ENCODE data around the gene PTPRZ1.

The PTPRZ1 gene

DNA sequence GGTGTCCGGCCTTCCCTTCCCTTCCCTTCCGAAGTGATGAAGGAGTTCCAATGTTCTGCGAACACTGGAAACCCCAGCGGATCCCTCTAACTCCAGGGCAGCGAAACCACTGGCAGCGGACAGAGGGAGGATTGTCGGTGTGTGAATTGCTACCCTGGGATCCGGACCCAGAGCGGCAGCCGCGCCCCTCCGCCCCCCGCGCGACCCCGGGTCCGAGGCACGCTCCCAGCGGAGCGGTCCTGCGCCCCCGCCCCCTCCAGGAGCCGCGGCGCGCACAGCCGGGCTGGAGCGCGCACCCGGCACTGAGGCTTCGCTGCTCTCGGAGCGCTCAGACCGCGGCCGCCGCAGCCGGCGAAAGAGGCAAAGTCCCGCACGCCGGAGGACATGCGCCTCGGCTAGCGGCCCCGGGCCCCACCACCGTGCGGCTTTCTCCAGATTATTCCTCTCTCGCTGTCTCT lies at the start of gene PTPRZ1:
Gene PTPRZ1, plus strand, starts transcription at position 331 of the 458 bp plus-strand sequence. CDS start 339 bp downstream, outside the sequence.
- no peak for DNase-seq (ENCODE audit: low read depth, low spot score)

DNA sequence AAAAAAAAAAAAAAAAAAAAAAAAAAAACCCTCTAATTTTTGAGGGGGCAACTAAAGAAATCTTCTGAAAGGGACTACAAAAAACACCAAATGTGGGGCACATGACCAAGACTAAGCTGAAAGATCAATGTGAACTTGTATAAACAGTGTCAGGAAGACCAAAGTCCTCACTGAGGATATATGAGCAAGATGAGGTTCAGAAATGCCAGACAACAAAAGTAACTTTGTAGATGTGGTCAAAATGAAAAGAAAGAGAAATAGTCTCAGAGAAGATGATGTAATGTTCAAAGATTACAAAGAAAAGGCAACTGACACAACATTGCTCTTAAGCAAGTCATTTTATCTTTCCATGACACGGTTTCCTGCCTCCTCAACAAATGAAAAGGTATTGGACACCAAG lies 48.7 kb upstream of the PTPRZ1 start:
- no peak for DNase-seq (ENCODE audit: low read depth, low spot score)

DNA sequence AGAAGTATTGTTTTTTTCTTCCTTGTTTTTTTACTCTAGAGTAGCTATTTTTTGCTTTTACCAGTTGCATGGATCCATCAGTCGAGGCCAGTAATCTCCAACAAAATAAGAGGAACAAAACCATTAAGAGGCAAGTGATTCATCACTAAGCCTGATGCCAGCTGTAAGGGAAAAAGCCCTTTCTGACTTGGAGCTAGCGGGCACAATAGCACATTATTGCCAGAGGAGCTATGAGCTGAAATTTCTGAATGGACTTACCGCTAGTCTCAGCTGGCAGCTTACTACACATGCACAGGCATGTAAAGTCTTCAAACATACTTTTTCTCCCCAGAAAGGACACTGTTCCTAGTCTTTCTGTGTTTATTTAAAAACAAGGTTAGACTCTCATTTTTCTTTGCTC lies 41.6 kb upstream of the PTPRZ1 start:
- DNase-seq (ENCODE audit: low read depth, low spot score) = no peak

DNA sequence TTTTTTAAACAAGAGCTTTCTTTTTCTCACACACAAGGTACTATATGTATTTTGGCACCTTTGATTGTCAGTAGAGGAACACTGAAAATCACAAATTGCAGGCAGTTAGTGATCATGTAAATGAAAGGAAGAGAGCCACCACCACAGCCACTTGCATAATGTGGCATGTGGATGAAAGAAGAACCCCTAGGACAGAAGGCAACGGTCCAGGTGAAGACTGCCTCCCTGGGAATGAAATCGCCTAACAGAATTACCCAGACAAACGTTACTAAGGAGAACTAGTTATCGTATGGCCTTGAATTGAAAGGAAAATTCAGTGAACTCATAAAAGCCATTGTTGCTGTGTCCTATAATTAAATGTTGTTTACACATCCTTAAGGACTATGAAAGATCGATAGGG lies 41.2 kb upstream of the PTPRZ1 start:
- DNase-seq (ENCODE audit: low read depth, low spot score) = no peak

DNA sequence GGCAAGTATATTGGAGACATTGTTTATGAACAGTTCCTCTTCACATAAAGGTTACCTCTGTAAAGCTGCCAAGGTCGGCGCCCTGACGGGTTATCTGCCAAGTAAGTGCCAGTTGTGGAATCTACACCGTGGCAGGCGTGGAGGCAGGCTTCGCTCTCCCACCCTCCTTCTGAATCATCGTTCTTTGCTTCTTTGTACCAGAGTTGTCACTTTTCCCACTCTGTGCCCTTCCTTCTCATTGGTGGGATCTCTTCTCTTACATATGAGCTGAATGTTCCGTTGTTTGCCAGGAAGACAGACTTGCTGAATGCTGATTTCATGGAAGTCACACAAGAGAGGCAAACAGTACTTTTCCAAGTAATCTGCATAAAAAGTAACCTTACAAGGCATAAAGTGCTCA lies 40.6 kb upstream of the PTPRZ1 start:
- DNase-seq (ENCODE audit: low read depth, low spot score) = no peak

DNA sequence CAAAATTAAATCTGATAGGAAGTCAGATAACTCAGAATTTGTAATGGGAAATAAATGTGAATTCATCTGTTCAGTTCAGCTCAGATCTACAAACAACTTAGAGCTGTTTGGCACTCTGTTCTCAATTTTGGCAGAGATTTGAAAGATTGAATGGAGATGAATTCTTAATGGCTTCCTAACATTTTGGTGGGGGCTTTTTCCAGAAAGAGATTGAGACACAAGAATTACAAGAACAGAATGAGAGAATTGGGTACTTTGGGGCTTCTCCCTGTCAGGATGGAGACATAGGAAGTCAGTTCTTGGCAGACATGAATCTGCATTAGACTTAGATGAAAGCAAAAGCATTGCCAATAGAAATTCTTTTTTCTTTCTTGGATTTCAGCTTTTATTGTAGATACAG lies 39.0 kb upstream of the PTPRZ1 start:
- DNase-seq (ENCODE audit: low read depth, low spot score) = no peak

DNA sequence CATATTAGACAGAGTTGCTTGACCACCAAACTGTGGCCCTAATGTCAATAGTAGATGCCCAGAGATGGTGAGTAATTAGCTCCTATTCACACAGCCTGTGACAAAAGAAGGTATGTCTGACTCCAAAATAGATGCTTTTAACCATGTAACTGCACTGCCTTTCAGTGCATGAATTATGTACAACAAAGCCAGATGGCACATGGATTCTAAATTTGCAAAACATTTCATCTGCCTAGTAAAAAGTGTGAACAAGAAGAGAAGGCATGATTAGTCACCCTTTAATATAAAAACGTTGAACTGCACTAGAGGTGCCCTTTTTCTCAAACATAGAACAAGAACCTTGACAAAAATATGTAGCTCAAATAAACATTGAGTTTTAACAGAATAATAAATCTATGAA lies 35.5 kb upstream of the PTPRZ1 start:
- no peak for DNase-seq (ENCODE audit: low read depth, low spot score)

DNA sequence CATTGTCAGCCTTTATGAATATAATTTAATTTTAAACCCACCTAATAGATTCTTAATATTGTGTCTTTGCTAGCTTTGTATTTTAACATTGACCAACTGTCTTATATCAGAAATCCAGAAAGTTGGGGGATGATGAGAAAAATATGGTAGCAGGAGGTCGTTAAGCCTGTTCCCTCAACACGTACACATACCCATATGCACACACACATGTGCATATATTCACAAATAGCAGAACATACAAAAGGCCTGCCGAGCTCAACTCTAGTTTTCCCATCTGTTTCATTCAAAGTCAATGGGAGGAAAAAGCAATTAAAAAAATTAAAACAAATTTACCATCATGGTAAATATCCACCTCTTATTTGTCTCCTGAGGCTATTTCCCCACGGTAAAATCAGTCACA lies 25.9 kb upstream of the PTPRZ1 start:
- no peak for DNase-seq (ENCODE audit: low read depth, low spot score)

DNA sequence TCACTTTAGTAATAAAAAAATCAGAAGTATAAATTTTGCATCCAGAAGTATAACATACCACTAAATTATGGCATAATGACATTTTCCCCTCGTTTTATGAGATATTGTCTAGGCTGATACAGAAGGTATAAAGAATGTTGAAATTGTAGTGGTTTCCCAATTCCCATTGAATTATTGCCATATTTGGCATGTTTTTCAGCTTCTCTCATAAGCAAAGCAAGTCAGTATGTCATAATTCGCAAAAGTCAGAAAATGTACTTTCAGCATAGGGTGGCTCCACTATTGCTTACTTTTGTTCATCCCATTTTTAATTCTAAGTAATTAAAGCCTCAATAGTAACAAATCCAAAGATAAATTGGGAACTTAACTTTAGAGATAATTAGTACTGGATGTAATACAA lies 19.7 kb upstream of the PTPRZ1 start:
- no peak for DNase-seq (ENCODE audit: low read depth, low spot score)

DNA sequence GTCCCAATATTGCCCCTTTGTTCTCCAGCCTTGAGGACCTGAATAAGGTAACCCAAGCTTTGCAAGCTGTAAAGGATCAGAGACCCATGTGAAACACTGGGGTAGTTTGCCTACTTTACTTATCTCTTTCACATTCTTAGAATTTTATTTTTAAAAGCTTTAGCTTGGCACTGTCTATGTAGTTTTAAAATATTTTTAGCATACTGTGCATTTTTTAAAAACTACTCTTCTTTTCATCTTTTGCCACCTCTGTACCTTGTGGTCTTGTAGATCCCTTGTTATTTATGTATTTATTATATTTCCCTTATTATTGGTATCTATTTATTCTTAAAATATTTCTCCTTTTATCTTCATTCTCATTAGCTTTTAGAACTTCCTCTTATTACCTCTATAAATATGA lies 12.0 kb upstream of the PTPRZ1 start:
- no peak for DNase-seq (ENCODE audit: low read depth, low spot score)

DNA sequence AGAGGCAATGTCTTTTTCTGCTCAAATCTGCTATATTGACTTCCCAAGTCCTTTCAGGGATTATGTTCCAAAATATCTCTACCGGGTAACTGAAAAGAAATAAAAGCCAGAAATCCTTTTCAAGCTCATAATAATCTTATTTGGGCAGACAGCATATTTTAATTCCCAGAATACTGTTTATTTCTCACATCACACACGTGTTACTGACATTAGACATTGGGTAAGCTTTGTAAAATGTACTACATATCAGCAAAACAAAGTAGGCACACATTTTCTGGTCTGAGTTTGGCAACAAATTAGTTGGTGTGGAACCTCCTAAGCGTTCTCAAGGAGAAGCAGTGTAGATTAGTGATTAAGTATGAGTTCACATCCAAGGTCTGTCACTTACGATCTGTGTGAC lies 10.4 kb upstream of the PTPRZ1 start:
- DNase-seq (ENCODE audit: low read depth, low spot score) = no peak

DNA sequence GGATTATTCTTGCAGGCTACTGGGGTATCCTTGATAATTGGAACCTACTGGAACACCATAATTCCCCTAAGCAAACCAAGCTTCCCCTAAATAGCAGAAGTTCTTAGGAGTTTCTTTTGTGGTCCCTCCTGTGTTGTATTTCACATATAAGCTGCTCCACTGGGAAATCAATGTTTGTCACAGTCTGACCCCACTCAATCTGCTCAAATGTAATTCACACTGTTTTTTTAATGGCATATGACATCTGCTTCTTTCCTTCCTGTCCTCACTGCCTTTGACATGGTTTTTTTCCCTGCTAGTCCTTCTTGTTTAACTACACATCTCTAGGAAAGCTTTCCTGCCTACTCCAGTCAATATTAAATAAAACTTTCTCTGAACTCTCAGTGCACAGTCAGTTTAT lies 1.8 kb upstream of the PTPRZ1 start:
- no peak for DNase-seq (ENCODE audit: low read depth, low spot score)

DNA sequence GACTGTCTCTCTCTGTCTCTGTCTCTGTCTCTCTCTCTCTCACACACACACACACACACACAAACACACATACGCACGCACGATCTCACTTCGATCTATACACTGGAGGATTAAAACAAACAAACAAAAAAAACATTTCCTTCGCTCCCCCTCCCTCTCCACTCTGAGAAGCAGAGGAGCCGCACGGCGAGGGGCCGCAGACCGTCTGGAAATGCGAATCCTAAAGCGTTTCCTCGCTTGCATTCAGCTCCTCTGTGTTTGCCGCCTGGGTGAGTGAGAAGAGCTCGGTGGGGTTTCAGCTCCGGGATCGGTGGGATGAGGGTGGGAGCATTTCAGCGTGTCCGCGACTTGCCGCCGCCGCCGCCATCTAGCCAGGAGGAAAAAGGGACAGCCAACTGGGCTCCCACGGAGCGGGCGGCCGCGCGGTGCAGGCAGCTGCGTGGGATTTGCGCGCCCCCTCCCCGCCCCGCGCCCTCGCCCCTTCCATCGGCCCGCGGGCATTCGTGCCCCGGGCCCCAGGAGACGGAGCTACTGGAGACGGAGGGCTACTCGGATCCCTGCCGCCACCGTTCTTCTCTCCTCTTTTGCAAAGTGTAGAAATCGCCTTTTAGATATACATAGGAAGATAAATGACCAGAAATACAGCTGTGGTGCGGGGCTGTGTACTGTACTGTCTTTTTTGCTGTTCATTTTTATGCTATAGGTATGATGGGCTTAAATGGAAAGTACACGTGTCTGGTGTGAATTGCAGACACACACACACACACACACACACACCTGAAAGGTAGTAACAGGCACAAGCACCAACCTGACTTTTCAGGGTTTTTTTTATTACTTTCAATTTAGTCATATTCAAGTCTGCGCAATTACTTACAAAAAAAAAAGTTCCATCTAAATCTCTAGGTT lies 581 bp downstream of the PTPRZ1 start:
- no peak for DNase-seq (ENCODE audit: low read depth, low spot score)

DNA sequence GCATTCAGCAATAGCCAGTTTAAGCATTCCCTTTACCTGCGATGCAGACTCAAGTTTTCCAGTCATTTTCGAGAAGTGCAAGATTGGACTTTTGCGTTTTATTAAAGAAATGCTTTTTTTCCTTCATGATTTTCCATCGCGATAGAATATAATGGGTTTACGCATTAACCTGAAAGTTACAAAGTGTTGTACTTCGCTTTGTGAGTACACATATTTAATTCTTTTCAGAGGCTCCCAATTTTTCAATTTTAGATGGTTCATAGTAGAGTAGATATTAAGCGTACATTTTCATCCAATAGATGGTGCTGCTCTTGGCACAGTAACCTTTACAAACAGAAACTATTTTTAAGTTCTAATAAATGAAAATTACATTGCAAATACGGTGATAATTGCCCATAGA lies 1.3 kb downstream of the PTPRZ1 start:
- DNase-seq (ENCODE audit: low read depth, low spot score) = no peak

DNA sequence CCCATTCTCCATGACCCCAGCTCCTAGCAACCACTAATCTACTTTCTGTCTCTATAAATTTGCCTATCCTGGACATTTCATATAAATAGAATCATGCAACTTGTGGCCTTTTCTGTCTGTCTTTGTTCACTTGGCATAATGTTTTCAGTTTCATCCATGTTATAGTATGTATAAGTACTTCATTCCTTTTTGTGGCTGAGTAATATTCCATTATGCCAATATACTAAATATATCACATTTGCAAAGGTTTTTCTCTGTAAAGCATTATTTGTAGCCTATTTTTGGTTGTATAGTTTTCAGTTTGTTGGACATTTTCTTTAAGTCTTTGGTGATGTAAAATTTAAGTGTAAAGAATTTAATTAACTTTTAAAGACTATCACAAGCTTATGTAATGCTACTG lies 2.2 kb downstream of the PTPRZ1 start:
- no peak for DNase-seq (ENCODE audit: low read depth, low spot score)

DNA sequence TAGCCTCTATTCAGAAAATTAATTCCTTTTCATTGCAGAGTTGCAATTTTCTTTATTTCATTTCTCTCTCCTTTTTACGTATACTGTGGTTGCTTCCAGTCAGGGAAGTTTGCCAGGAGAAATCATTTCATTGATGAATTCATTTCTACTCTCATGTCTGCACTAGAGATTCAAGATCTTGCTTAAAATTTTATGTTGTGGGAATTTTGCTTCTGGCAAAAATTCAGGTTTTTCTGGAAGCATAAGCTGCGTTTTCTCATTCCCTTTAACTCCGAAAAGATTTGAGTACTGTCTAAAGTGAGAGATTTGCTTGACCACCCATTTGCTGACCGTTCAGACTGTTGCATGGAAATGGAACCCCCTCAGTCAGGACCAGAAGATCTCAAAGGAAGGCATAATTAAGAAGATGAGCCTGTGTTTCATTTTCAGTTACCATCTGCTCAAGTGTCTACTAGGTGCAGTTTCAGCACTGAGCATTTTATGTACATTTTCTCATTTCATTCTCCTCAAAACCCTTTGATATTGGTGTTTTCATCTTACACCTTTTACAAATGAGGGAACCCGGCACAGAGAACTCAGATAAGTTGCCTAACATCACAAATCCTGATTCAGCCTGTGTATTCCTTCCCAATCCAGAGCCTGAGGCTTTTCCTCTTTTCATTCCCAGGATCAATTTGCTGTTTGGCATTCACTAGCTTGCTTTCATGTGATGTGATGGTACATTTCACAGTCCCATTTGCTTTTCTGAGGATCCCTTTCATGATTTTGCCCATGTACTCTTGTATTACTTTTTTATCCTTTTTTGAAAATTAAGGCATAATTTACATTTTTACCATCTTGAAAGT lies 3.9 kb downstream of the PTPRZ1 start:
- no peak for DNase-seq (ENCODE audit: low read depth, low spot score)

DNA sequence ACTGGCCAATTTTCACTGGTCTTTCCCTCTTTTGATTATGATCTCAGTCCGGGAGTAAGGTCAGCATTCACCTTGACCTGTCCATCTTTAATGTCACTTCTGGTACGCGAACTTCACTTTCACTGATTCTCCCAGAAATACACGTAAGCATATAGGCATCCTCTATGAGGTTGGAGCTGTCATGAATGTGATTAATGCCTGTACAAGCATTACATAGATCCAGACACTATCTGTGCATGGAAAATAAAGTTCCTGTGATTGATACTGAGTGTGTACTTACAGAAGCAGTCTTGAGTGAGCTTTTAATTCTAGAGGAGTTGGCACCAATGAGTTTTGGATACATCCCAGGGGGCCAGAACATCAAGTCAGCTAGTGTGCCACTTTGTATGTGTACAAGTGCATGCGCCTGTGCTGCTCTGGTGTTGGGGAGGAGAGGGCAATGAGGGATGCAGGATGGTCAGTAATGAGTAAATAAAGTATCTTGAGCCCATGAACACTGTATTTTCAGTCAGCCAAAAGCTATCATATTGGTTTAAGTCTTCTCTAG lies 6.0 kb downstream of the PTPRZ1 start:
- no peak for DNase-seq (ENCODE audit: low read depth, low spot score)

DNA sequence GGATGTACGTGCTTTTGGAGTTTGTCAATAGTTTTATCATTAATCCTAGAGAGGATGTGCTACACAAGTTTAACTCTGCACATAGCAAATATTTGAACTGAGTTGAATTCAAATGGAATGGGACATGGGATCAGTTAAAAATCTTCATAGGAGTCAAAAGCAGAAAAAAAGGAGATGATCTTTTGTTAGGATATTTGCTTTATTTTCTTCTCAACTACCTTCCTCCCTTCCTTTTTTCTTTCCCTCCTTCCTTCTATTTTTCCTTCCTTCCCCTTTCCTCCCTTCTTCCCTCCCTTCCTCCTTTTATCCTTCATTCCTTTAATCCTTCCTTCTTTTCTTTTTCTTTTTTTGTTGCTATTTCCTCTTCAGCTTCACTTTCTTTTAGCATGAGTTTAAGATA lies 6.6 kb downstream of the PTPRZ1 start:
- DNase-seq (ENCODE audit: low read depth, low spot score) = no peak

DNA sequence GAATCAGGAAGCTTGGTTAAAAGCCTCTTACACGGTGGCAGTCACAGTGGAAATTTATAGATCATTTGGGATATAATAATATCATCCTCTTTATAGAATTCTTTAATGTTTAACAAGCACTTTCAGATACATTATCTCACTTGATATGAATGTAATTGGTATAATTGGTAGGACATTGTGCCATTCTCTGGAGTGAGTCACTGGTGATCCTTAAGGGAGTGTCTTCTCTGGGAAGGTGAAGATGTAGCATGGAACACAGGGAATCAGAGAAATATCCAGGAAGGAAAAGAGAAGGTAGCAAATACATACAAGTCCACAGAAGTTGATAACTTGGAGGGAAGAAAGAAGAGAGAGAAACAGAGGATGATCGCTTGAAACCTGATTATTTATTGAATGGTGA lies 9.8 kb downstream of the PTPRZ1 start:
- no peak for DNase-seq (ENCODE audit: low read depth, low spot score)

DNA sequence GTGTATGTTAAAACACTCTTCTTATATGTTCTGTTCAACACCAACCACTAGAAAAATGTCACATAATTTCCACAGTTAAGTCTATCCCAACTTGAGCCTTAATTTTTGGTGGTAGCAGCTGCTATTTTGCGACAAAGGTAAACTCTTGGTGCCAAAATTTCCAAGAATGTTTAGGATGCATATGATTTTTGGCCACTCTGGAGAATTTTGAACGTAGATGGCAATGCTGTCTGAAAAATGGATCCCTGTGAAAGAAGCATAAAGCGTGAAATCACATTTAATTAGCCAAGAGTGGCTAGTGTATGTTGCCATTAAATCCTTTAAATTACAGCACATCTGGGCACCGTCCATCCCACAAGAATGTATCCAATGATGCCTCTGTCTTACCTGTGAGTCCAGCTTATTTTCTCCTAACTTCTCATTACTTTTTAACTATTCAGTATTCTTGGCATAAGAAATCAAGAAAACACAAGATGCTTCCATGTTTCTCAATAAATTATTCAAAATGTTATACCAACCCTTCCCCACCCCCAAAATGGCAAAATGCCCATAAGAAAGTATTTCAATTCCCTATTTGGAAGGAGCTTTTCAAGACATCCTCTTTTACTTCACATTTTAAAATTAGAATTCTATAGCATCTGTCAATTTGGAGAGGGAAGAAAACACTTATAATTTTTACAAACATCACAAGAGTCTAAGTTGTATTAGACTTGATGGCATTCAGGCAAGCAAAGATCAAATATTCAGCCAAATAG lies 12.4 kb downstream of the PTPRZ1 start:
- DNase-seq (ENCODE audit: low read depth, low spot score) = no peak

DNA sequence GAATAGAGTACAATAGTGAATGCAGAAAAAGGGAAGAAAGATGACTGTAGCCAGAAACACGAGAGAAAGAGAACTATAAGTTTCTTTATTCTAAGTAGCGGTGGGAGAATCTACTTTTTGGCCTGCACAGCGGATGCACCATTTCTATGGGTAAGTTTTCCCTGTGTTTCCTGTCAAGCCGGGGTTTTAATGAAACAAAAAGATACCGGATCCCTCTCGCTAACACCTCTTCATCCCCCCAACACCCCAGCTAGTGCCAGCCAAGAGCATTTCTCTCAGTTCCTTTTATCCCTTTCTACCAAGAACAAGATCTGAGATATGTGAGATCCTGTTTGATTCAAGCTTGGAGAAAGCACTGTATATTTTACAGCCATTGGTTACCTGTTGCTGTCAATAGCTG lies 14.7 kb downstream of the PTPRZ1 start:
- no peak for DNase-seq (ENCODE audit: low read depth, low spot score)

DNA sequence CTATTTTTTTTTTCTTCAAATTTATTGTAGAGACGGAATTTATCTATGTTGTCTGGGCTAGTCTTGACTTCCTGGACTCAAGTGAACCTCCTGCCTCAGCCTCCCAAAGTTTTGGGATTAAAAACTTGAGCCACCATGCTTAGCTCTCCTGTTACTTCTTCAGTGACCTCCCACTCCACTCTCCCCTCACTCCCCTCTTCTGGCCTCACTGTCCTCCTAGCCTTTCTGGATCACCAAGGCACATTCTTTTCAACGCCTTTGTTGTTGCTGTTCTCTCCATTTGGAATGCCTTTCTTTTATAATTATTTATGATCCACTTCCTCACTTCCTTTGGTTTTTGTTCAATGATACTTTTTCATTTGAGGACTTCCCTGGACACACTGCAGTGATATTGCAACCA lies 17.9 kb downstream of the PTPRZ1 start:
- no peak for DNase-seq (ENCODE audit: low read depth, low spot score)
